ENCODE measurements around the gene ODF2L. TPM values are rescaled to one million over a fixed set of nuclear protein-coding genes. Genes with fewer than 3 reads are reported as not detected.

The ODF2L gene, protein sequence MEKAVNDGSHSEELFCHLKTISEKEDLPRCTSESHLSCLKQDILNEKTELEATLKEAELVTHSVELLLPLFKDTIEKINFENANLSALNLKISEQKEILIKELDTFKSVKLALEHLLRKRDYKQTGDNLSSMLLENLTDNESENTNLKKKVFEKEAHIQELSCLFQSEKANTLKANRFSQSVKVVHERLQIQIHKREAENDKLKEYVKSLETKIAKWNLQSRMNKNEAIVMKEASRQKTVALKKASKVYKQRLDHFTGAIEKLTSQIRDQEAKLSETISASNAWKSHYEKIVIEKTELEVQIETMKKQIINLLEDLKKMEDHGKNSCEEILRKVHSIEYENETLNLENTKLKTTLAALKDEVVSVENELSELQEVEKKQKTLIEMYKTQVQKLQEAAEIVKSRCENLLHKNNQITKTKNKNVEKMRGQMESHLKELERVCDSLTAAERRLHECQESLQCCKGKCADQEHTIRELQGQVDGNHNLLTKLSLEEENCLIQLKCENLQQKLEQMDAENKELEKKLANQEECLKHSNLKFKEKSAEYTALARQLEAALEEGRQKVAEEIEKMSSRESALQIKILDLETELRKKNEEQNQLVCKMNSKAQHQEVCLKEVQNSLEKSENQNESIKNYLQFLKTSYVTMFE
- 10 to 100 TPM; 45.6 to 69.2 TPM for total RNA-seq

GRCh38 chr1:86395751-86396497 is at the start of gene ODF2L:
Gene ODF2L (minus strand): TSS chr1:86396323. CDS start chr1:86387027, 9,296 bp downstream.
- Mint-ChIP-seq H3K36me3 (peaks cover 15% of the 10 kb centered on the region), H3K9me3 (ENCODE audit: low read depth) (no peaks in the 10 kb centered on the region), H3K27me3 (no peaks in the 10 kb centered on the region), H3K4me1 (peaks cover 48% of the 10 kb centered on the region), H3K27ac (peak within 1 kb of the TSS; percentile 90), H3K4me3 (peak within 1 kb of the TSS; percentile 90)
- ATAC-seq = peak; percentile 100
- peak; percentile 96 for DNase-seq
- CTCF ChIA-PET = interaction anchor here (0.9 to 2.6 kb wide), 10 partner anchors 8 to 309 kb away, joined by 3 to 17 read pairs (median 7); partner anchors contain the start of gene SH3GLB1

DNA sequence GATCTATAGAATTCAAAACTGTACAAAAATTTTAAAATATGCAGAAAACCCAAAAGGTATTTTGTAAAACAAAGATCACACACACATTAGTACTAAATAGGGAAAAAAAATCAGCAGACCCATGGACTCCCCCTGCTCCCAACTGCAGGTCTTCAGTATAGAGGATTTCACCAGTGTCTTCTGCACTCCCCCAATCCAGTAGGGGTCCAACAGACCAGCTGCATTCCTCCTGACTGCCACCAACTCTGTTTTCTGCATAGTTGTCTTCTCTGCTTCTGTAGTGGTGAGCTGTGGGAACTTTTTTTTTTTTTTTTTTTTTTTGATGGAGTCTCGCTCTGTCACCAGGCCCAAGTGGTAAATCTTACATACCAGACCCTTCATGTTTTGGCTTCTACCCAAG is 49.8 kb upstream of the ODF2L start:
- no peaks in the 10 kb centered on the region for H3K9me3 Mint-ChIP-seq (ENCODE audit: low read depth)
- no peak overlapping the region for H3K27ac Mint-ChIP-seq
- ATAC-seq = no peak
- no peak overlapping the region for H3K4me3 Mint-ChIP-seq
- H3K4me1 Mint-ChIP-seq = no peaks in the 10 kb centered on the region
- H3K27me3 Mint-ChIP-seq = peaks cover 9% of the 10 kb centered on the region
- no peak for DNase-seq
- H3K36me3 Mint-ChIP-seq = no peaks in the 10 kb centered on the region
- CTCF ChIA-PET = interaction anchor here (1.1 kb wide), 1 partner anchor 59 kb away, joined by 3 read pairs; no protein-coding TSS in a partner anchor

GRCh38 chr1:86441997-86442396 is 45.9 kb upstream of the ODF2L start:
- H3K4me1 Mint-ChIP-seq = no peaks in the 10 kb centered on the region
- DNase-seq = no peak
- no peak for ATAC-seq
- no peak overlapping the region for H3K27ac Mint-ChIP-seq
- no peaks in the 10 kb centered on the region for H3K36me3 Mint-ChIP-seq
- no peaks in the 10 kb centered on the region for H3K9me3 Mint-ChIP-seq (ENCODE audit: low read depth)
- H3K4me3 Mint-ChIP-seq = no peak overlapping the region
- H3K27me3 Mint-ChIP-seq = peaks cover 20% of the 10 kb centered on the region
- CTCF ChIA-PET = no interaction called here

GRCh38 chr1:86441581-86441980 is 45.5 kb upstream of the ODF2L start:
- no peak for ATAC-seq
- Mint-ChIP-seq H3K4me3 (no peak overlapping the region), H3K27me3 (peaks cover 21% of the 10 kb centered on the region), H3K4me1 (no peaks in the 10 kb centered on the region), H3K27ac (no peak overlapping the region), H3K9me3 (ENCODE audit: low read depth) (no peaks in the 10 kb centered on the region), H3K36me3 (no peaks in the 10 kb centered on the region)
- CTCF ChIA-PET = no interaction called here
- DNase-seq = no peak

- CTCF ChIA-PET = interaction anchor here (1.3 kb wide), 1 partner anchor 38 kb away, joined by 7 read pairs; no protein-coding TSS in a partner anchor
- DNase-seq (no peak), ATAC-seq (no peak)
- Mint-ChIP-seq H3K27me3 (peaks cover 25% of the 10 kb centered on the region), H3K27ac (no peak overlapping the region), H3K4me3 (no peak overlapping the region), H3K36me3 (no peaks in the 10 kb centered on the region), H3K9me3 (ENCODE audit: low read depth) (no peaks in the 10 kb centered on the region), H3K4me1 (peaks cover 2% of the 10 kb centered on the region)
Measured at GRCh38 chr1:86436041-86436440, 39.9 kb upstream of the ODF2L start.

GRCh38 chr1:86435327-86435726 is 39.2 kb upstream of the ODF2L start:
- H3K36me3 Mint-ChIP-seq = no peaks in the 10 kb centered on the region
- DNase-seq = no peak
- peaks cover 2% of the 10 kb centered on the region for H3K4me1 Mint-ChIP-seq
- H3K27ac Mint-ChIP-seq = no peak overlapping the region
- CTCF ChIA-PET = interaction anchor here (1.3 kb wide), 1 partner anchor 39 kb away, joined by 7 read pairs; no protein-coding TSS in a partner anchor
- H3K27me3 Mint-ChIP-seq = peaks cover 25% of the 10 kb centered on the region
- H3K9me3 Mint-ChIP-seq (ENCODE audit: low read depth) = no peaks in the 10 kb centered on the region
- H3K4me3 Mint-ChIP-seq = no peak overlapping the region
- ATAC-seq = no peak

- Mint-ChIP-seq H3K36me3 (no peaks in the 10 kb centered on the region), H3K9me3 (ENCODE audit: low read depth) (no peaks in the 10 kb centered on the region), H3K27me3 (peaks cover 25% of the 10 kb centered on the region), H3K4me3 (no peak overlapping the region), H3K4me1 (peaks cover 2% of the 10 kb centered on the region), H3K27ac (no peak overlapping the region)
- ATAC-seq (no peak), DNase-seq (no peak)
- CTCF ChIA-PET = no interaction called here
Measured at GRCh38 chr1:86434059-86434458, 37.9 kb upstream of the ODF2L start.

DNA sequence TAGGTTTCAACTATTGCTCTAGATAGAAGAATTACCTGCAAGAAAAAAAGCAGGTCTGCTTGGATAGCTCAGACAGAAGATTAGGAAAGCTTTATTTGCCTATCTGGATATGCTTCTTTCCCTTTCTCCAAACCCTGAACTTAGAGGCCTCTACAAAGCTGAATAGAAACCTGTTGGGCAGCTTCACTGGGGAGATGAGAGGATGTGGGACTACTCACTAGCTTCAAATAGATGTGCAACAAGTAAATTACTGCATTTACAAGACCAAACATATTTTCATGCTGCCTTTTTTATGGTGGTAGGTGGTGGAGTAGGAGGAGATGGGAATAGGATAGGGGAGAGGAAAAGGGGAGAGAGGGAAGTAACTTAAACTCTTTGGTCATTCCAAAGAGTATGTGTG is 34.3 kb upstream of the ODF2L start:
- no peak for DNase-seq
- no peaks in the 10 kb centered on the region for H3K36me3 Mint-ChIP-seq
- CTCF ChIA-PET = interaction anchor here (1.0 to 2.4 kb wide), 8 partner anchors 21 to 72 kb away, joined by 3 to 17 read pairs (median 4); partner anchors contain the start of gene ODF2L
- H3K9me3 Mint-ChIP-seq (ENCODE audit: low read depth) = no peaks in the 10 kb centered on the region
- no peak overlapping the region for H3K4me3 Mint-ChIP-seq
- H3K4me1 Mint-ChIP-seq = no peaks in the 10 kb centered on the region
- H3K27me3 Mint-ChIP-seq = peaks cover 15% of the 10 kb centered on the region
- no peak for ATAC-seq
- no peak overlapping the region for H3K27ac Mint-ChIP-seq

- CTCF ChIA-PET = interaction anchor here (1.0 to 2.4 kb wide), 8 partner anchors 12 to 72 kb away, joined by 3 to 17 read pairs (median 4); partner anchors contain the start of gene ODF2L
- Mint-ChIP-seq H3K4me1 (no peaks in the 10 kb centered on the region), H3K36me3 (no peaks in the 10 kb centered on the region), H3K9me3 (ENCODE audit: low read depth) (no peaks in the 10 kb centered on the region), H3K4me3 (no peak overlapping the region), H3K27ac (no peak overlapping the region), H3K27me3 (peaks cover 17% of the 10 kb centered on the region)
- ATAC-seq = peak; percentile 76
- DNase-seq = peak; percentile 48
Measured at GRCh38 chr1:86429835-86430234, 33.7 kb upstream of the ODF2L start.

DNA sequence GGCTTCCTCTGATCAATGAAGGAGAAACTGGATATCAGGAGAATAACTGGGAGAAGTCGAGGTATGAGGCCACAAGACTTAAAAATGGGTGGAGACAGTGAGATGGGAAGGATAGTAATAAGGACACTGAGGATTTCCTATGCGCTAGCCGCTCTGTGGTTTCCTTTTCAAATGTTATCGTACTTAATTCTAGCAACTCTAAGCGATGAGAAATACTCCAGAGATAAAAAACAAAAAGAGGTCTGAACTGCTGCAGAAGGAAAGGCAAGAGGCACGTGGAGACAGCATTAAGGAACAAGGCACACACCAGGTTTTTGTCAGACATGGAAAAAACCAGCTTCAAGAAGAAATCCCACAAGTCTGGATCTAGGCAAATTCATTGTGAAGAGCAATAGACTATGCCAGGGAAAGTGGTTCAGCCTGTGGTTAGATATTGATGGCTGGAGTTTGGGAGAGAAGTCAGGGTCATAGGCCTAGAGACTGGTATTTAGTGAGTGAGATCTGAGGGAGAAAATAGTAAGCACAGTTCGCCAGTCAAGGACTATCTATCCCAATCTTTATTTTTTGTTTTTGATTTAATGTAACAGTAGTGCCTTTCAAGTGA is 33.1 kb upstream of the ODF2L start:
- ATAC-seq (no peak), DNase-seq (no peak)
- H3K27me3 Mint-ChIP-seq = peaks cover 18% of the 10 kb centered on the region
- H3K9me3 Mint-ChIP-seq (ENCODE audit: low read depth) = no peaks in the 10 kb centered on the region
- H3K4me3 Mint-ChIP-seq = no peak overlapping the region
- no peak overlapping the region for H3K27ac Mint-ChIP-seq
- no peaks in the 10 kb centered on the region for H3K36me3 Mint-ChIP-seq
- CTCF ChIA-PET = interaction anchor here (1.0 to 2.4 kb wide), 5 partner anchors 12 to 70 kb away, joined by 3 to 17 read pairs (median 4); partner anchors contain the start of gene ODF2L
- peaks cover 3% of the 10 kb centered on the region for H3K4me1 Mint-ChIP-seq

DNA sequence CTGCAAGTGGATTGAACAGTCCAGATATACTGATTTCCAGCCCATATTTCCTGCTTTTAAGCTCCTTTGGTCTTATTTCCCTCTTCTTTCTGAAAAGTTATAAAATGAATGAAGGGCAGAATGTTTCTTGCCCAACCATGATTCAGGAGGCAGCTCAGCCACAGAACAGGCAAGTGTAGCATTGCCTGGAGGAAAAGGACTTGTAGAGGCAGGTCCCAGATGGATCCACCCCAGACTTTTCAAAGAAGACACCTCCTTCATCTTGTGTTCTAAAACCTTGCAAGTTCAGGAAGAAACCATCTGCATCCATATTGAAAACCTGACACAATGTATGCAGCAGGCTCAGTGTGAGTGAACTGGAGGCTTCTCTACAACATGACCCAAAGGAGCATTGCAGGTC is 27.8 kb upstream of the ODF2L start, which contains the start of gene CLCA2:
Gene CLCA2, plus strand, starts transcription at position 299 of the 400 bp plus-strand sequence. Its CDS starts 77 bp downstream, at position 376.
- ATAC-seq = no peak
- Mint-ChIP-seq H3K27me3 (peaks cover 9% of the 10 kb centered on the region), H3K9me3 (ENCODE audit: low read depth) (no peaks in the 10 kb centered on the region), H3K4me1 (peaks cover 10% of the 10 kb centered on the region), H3K36me3 (no peaks in the 10 kb centered on the region), H3K4me3 (no peak within 1 kb of the TSS), H3K27ac (no peak within 1 kb of the TSS)
- CTCF ChIA-PET = interaction anchor here (0.7 to 4.0 kb wide), 5 partner anchors 27 to 77 kb away, joined by 3 to 18 read pairs (median 3); partner anchors contain the start of gene ODF2L
- no peak for DNase-seq

GRCh38 chr1:86423473-86423872 is 27.4 kb upstream of the ODF2L start:
- no peak for DNase-seq
- no peaks in the 10 kb centered on the region for H3K9me3 Mint-ChIP-seq (ENCODE audit: low read depth)
- H3K4me1 Mint-ChIP-seq = peaks cover 10% of the 10 kb centered on the region
- H3K36me3 Mint-ChIP-seq = no peaks in the 10 kb centered on the region
- no peak for ATAC-seq
- no peak overlapping the region for H3K4me3 Mint-ChIP-seq
- H3K27me3 Mint-ChIP-seq = peaks cover 9% of the 10 kb centered on the region
- CTCF ChIA-PET = interaction anchor here (1.2 to 4.0 kb wide), 2 partner anchors 50 to 78 kb away, joined by 6 to 18 read pairs; no protein-coding TSS in a partner anchor
- H3K27ac Mint-ChIP-seq = no peak overlapping the region

Measured in activated CD8-positive, alpha-beta memory T cell treated with anti-CD3 and anti-CD28 coated beads, Interleukin-2, amount 10 ng/mL, durations not matched to agents 7 days and 5 days (primary cell).